Activated CD4-positive, alpha-beta T cell treated with anti-CD3 and anti-CD28 coated beads, Interleukin-2, amount 50 U/mL, for 48 hours (primary cell): ENCODE results near the gene BRD3.
"Not testable (repeated sequence)": the region's sequence is repeated elsewhere in the genome, so short reads cannot be mapped to it uniquely, and the experiment has no call there.

Experiments used
- DNase-seq, 2 experiments: peaks; one replicate each; pipeline ENCODE4 v3.0.0-alpha.2; 2020

The BRD3 gene

GRCh38 chr9:134067904-134068743, at the start of gene BRD3:
BRD3 (minus strand) TSS chr9:134068026; CDS start chr9:134053477, 14,549 bp downstream.
- peak; percentile 74 to 77 for DNase-seq

DNA sequence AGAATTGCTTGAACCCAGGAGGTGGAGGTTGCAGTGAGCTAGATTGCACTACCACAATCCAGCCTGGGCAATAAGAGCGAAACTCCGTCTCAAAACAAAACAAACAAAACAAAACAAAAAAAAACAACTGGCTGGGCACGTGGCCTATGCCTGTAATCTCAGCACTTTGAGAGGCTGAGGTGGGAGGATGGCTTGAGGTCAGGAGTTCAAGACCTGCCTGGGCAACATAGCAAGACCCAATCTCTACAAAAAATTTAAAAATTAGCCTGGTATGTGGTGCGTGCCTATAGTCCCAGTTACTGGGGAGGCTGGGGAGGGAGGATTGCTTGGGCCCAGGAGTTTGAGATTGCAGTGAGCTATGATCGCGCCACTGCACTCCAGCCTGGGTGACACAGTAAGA, 44.7 kb upstream of the BRD3 start:
- no peak for DNase-seq

DNA sequence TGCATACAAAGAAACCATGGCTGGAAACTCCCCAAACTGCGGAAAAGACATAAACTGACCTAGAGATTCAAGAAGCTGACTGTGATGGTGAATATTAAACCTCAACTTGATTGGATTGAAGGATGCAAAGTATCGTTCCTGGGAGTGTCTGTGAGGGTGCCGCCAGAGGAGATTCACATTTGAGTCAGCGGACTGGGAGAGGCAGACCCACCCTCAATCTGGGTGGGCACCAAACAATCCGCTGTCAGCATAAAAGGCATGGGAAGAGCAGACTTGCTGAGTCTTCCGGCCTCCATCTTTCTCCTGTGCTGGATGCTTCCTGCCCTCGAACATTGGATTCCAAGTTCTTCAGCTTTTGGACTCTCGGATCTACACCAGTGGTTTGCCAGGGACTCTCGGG, 43.2 kb upstream of the BRD3 start:
- DNase-seq: no peak

DNA sequence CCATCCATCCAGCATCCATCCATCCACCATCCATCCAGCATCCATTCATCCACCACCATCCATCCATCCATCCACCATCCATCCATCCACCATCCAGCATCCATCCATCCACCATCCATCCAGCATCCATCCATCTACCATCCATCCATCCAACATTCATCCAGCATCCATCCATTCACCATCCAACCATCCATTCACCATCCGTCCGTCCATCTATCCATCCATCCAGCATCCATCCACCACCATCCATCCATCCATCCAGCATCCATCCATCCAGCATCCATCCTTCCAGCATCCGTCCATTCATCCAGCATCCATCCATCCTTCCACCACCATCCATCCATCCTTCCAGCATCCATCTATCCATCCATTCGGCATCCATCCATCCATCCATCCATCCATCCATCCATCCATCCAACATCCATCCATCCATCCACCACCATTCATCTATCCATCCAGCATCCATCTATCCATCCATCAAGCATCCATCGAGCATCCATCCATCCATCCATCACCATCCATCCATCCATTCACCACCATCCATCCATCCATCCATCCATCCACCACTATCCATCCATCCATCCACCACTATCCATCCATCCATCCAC, 35.7 kb upstream of the BRD3 start:
- DNase-seq: no peak

DNA sequence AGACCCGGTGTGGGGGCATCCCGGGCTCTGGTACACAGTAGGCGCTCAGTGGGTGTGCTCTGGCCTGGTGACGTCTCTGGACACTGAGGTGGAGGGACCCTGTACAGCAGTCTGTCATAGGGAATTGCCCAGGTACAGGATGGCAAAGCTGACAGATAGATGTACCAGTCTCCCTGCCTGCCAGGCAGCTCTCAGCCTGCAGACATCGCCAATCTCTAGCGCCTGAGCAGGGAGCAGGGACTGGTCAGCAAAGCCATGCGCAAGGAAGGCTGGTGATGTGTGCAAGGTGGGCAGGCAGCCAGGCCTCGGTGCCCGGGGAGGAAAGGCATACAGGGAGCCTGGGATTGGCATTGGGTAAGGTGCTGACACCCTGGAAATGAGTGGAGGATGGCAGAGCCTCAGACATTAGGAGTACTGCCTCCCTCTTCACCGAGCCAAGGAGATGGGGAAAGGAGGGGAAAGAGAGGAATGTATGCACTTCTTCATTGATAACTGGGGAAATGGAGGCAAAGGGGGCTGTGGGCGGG, 33.9 kb upstream of the BRD3 start:
- no peak for DNase-seq

- not testable (repeated sequence) for DNase-seq
Observed at GRCh38 chr9:134101133-134101532, 33.3 kb upstream of the BRD3 start.

- DNase-seq: no peak
Observed at GRCh38 chr9:134100040-134100439, 32.2 kb upstream of the BRD3 start.

- peak; percentile 64 to 73 for DNase-seq
Observed at GRCh38 chr9:134099123-134099761, 31.4 kb upstream of the BRD3 start.

- DNase-seq: no peak
Observed at GRCh38 chr9:134089972-134090371, 22.1 kb upstream of the BRD3 start.

GRCh38 chr9:134088063-134088725, 20.4 kb upstream of the BRD3 start:
- no peak for DNase-seq

DNA sequence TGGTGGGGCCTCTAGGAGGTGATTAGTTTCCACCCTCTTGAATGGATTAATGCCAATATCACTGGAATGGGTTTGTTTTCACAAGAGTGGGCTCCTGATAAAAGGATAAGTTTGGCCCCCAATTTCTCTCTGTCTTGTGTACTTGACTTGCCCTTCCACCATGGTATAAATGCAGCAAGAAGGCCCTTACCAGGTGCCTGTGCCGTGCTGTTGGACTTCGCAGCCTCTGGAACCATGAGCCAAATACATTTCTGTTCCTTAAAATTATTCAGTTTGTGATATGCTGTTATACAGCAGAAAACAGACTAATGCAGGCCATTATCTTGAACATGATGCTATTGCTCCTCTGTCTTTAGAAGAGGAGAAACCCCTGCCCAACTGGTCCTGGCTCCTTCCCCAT, 17.8 kb upstream of the BRD3 start:
- DNase-seq: no peak

DNA sequence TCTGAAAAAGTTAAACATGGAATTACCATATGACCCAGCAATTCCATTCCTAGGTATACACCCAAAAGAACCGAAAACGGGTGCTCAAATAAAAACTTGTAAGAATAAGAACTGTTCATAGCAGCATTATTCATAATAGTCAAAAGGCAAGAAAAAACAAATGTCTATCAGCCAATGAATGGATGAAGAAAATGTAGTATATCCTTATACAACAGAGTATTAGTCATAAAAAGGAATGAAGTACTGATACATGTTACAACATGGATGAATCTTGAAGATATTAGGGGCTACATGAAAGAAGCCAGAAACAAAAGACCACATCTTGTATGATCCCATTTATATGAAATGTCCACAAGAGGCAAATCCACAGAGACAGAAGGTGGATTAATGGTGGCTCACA, 15.6 kb upstream of the BRD3 start:
- DNase-seq: no peak

GRCh38 chr9:134076644-134077043, 8.8 kb upstream of the BRD3 start:
- DNase-seq: no peak

GRCh38 chr9:134075689-134076088, 7.9 kb upstream of the BRD3 start:
- DNase-seq: not testable (repeated sequence)

DNA sequence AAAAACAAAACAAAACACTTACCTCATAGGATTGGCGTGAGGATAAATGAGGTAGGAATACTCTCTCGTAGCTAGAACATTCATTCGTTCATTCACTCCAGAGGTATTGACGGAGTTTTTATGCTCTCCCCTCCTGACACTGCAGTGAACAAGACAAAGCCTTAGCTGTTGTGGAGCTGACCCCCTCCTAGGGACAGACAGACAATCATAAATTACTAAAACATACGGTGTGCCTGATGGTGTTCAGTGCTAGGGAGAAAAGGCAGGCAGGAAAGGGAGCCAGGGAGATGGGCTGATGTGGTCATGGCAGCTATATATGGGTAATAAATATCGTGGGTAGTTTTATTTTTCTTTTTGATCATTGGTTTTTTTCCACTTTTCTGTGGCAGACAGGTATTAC, 5.7 kb upstream of the BRD3 start:
- no peak for DNase-seq

DNA sequence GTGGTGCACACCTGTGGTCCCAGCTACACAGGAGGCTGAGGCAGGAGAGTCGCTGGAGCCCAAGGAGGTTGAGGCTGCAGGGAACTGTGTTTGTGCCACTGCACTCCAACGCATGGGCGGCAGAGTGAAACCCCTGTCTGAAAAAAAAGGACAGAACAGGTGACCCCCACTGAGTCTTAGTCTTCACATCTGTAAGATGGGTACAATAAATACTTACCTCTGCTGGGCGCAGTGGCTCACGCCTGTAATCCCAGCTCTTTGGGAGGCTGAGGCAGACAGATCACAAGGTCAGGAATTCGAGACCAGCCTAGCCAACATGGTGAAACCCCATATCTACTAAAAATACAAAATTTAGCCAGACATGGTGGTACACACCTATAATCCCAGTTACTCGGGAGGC, 4.9 kb upstream of the BRD3 start:
- not testable (repeated sequence) for DNase-seq

DNA sequence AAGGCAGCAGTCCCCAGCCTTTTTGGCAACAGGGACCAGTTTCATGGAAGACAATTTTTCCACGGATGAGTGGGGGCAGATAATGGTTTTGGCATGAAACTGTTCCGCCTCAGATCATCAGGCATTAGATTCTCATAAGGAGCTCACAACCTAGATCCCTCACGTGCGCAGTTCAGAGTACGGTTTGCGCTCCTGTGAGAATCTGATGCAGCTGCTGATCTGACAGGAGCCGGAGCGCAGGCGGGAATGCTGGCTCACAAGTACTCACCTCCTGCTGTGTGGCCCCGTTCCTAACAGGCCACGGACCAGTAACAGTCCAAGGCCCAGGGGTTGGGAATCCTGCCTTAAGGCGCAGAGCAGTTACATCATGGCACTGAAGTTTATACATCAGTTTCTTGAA, 3.3 kb upstream of the BRD3 start:
- no peak for DNase-seq

- DNase-seq: no peak
Observed at GRCh38 chr9:134069480-134070399, 1.9 kb upstream of the BRD3 start.

- peak in 1 of 2 experiments; percentile 16 for DNase-seq
Observed at GRCh38 chr9:134068744-134069479, 1.1 kb upstream of the BRD3 start.

DNA sequence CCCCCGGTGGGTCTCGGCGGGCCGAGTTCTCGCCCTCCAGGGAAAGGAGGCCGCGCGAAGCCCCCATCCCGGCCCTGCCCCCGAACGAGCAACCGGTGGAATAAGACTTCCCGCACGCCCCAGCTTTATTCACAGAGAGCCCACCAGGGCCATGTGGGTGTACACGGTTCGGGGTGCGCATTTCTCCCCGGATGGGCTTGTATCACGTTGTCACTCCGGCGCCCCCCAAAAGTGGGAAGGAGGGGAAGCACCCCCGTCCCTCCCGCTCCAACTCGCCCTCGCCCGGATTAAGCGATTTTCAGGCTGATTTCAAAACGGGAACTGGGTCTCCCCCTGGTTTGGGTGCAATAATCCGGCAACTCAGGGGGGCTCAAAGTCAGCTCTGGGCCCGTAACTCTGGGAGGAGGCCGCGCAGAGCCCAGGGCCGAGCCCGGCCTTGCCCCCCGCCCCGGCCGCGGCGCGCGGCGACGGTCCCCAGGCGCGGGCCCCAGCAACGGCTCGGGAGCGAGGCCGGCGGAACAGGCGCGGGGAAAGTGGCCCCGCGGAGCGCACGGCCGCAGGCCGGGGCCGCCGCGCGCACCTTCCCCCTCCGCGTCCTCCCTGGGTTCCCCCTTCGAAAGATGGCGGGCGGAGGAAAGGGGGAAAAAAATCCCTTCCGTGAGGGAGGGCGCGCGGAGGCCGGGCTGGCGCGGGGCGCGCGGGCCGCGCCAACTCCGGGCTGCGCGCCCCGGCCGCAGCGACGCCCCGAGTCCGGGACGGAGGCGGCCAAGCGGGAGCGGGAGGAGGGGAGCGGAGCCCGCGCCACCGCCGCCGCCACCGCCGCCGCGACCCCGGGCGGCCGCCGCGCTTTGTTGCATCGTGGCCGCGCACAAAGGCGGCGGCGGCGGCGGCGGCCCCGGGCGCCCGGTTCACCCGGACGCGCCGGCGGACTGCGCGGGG, 644 bp downstream of the BRD3 start:
- DNase-seq: peak; percentile 36 to 37
